Fibroblast of lung (primary cell): ENCODE measurements around the gene CELA1. TPM values are rescaled to one million over a fixed set of nuclear protein-coding genes. Genes with fewer than 3 reads are reported as not detected.

Experiments used
- DNase-seq, 2 donors: peaks; one replicate each; pipeline versions ENCODE4 v3.0.0 to v3.0.0-alpha.2; 2010; ENCODE audit warnings: low read depth in 2 of 2
- H2AFZ ChIP-seq: 2 replicates; pipeline ENCODE4 v1.5.1; 2012; ENCODE audit warnings: low read length, control low read depth, inconsistent platforms
- H3K27ac ChIP-seq: 2 replicates; pipeline ENCODE4 v1.5.1; 2011; ENCODE audit warnings: low read length, control low read depth; ENCODE audit not compliant: insufficient read depth
- H3K27me3 ChIP-seq: 2 replicates; pipeline ENCODE4 v1.5.1; 2011; ENCODE audit warnings: mild to moderate bottlenecking, low read length; ENCODE audit not compliant: control insufficient read depth, insufficient read depth
- H3K36me3 ChIP-seq: 2 replicates; pipeline ENCODE4 v1.5.1; 2011; ENCODE audit warnings: low read length; ENCODE audit not compliant: control insufficient read depth, insufficient read depth
- H3K4me1 ChIP-seq: 2 replicates; pipeline ENCODE4 v1.5.1; 2011; ENCODE audit warnings: low read length; ENCODE audit not compliant: control insufficient read depth, insufficient read depth; ENCODE audit errors: extremely low read depth
- H3K4me2 ChIP-seq: 2 replicates; pipeline ENCODE4 v1.5.1; 2011; ENCODE audit warnings: low read length, control low read depth; ENCODE audit not compliant: insufficient read depth; ENCODE audit errors: extremely low read depth
- H3K4me3 ChIP-seq, 4 experiments: fragments of 200-600 bp in 1 of 4; sonication (generic) in 1 of 4; replicated peaks in 1 of 4; 2 replicates each; pipeline ENCODE4 v1.5.1; 2011 to 2016; ENCODE audit warnings: low read length in 4 of 4, low read depth in 3 of 4, mild to moderate bottlenecking in 3 of 4, control low read depth in 2 of 4, inconsistent platforms in 1 of 4, mixed read lengths in 1 of 4; ENCODE audit not compliant: insufficient read depth in 1 of 4; ENCODE audit errors: control extremely low read depth in 1 of 4
- H3K79me2 ChIP-seq: 2 replicates; pipeline ENCODE4 v1.5.1; 2012; ENCODE audit warnings: mild to moderate bottlenecking, low read length, inconsistent platforms; ENCODE audit not compliant: control insufficient read depth, insufficient read depth
- H3K9ac ChIP-seq: 2 replicates; pipeline ENCODE4 v1.5.1; 2011; ENCODE audit warnings: mild to moderate bottlenecking, low read length, control low read depth; ENCODE audit not compliant: insufficient read depth
- H3K9me3 ChIP-seq: 2 replicates; pipeline ENCODE4 v1.5.1; 2012; ENCODE audit warnings: low read depth, low read length; ENCODE audit not compliant: control insufficient read depth, insufficient read depth
- H4K20me1 ChIP-seq: 2 replicates; pipeline ENCODE4 v1.5.1; 2011; ENCODE audit warnings: low read length; ENCODE audit not compliant: control insufficient read depth, insufficient read depth; ENCODE audit errors: extremely low read depth
- CTCF ChIP-seq, 2 donors: IDR thresholded peaks in 1 of 2; conservative IDR thresholded peaks in 1 of 2; 1 replicate in 1 of 2; 2 replicates in 1 of 2; pipeline ENCODE4 v1.5.1; 2011 to 2012; ENCODE audit warnings: low read length in 2 of 2, control low read depth in 1 of 2, inconsistent platforms in 1 of 2, low read depth in 1 of 2, mild to moderate bottlenecking in 1 of 2
- EZH2 ChIP-seq: IDR thresholded peaks from 2 replicates; pipeline ENCODE4 v1.5.1; 2012; ENCODE audit warnings: low read length, control low read depth, mild to moderate bottlenecking; ENCODE audit errors: missing control alignments
- polyA plus RNA-seq, 2 donors: library from polyadenylated mRNA; depleted of rRNA in 1 of 2; stranded (reverse) in 1 of 2; unstranded in 1 of 2; fragments of >200 nt; gene quantifications; 2 replicates each; pipeline ENCODE4 v1.2.1, GENCODE V29; 2011 to 2012; ENCODE audit warnings: missing spikeins in 1 of 2
- total RNA-seq: library from RNA; depleted of rRNA; stranded (reverse); fragments of >200 nt; gene quantifications from 2 replicates; pipeline ENCODE4 v1.2.1, GENCODE V29; 2014

The CELA1 gene
- total and polyA plus RNA-seq, 2 donors (not counting 1 experiment from before 2014, with no cell fraction given) = not detected

DNA sequence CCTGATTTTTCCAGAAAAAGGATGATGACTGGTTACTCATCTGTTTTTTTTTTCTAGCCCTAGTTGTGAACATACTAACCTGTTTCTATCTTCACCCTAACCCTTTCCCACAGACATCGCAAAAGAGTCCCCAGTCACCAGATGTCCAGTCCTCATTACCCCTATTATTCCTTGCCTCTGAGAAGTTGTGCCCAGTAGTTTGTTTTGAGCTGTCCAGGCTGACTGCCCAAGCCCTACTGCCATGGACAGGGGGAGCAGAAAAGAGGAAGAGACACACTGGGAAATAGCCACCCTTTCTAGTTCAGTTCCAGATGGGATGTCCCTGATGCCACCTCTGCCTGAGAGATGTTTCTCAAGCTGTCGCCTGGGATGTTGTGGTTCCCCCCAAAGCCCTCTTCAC lies 13.8 kb upstream of the CELA1 start:
- no peak for DNase-seq
- TF ChIP-seq CTCF (conservative IDR thresholded peaks at IDR 0.05 in 1 of 2, IDR thresholded peaks at IDR 0.05 in 1 of 2; ENCODE audit: low read depth in 1 of 2, low read length in 2 of 2) (no peak), EZH2 (no peak)
- Histone ChIP-seq H3K27me3 (no peaks in the 10 kb centered on the region), H3K4me3 (no peak overlapping the region), H2AFZ (no peak overlapping the region), H3K27ac (no peak overlapping the region), H3K36me3 (peaks cover 7% of the 10 kb centered on the region), H3K4me2 (no peak overlapping the region), H3K4me1 (no peaks in the 10 kb centered on the region), H4K20me1 (no peaks in the 10 kb centered on the region), H3K79me2 (no peaks in the 10 kb centered on the region), H3K9ac (no peak overlapping the region), H3K9me3 (no peaks in the 10 kb centered on the region)

GRCh38 chr12:51359851-51360250 lies 13.4 kb upstream of the CELA1 start:
- H3K27me3 ChIP-seq = no peaks in the 10 kb centered on the region
- no peak overlapping the region for H3K9ac ChIP-seq
- TF ChIP-seq CTCF (conservative IDR thresholded peaks at IDR 0.05 in 1 of 2, IDR thresholded peaks at IDR 0.05 in 1 of 2; ENCODE audit: low read depth in 1 of 2, low read length in 2 of 2) = no peak
- no peak for TF ChIP-seq EZH2
- H2AFZ ChIP-seq = no peak overlapping the region
- H3K4me1 ChIP-seq = no peaks in the 10 kb centered on the region
- no peak for DNase-seq
- no peak overlapping the region for H3K27ac ChIP-seq
- H3K9me3 ChIP-seq = no peaks in the 10 kb centered on the region
- no peaks in the 10 kb centered on the region for H3K79me2 ChIP-seq
- no peaks in the 10 kb centered on the region for H4K20me1 ChIP-seq
- H3K4me2 ChIP-seq = no peak overlapping the region
- H3K36me3 ChIP-seq = peaks cover 6% of the 10 kb centered on the region
- no peak overlapping the region for H3K4me3 ChIP-seq

DNA sequence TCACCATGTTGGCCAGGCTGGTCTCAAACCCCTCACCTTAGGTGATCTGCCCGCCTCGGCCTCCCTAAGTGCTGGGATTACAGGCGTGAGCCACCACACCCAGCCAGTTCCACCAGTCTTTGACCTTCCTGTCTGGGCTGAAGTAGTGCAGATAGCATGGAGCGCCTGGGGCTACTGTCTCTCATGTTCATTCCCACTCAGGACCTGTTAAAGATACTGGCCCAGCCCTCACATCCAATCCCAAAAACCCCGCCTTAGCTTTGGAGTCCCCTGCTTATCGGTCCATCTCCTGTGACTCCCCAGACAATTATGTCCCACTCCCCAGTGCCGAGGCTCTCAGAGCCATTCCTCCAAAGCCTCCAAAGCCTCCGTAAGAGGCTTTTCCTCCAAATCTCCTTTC lies 12.0 kb upstream of the CELA1 start:
- Histone ChIP-seq H2AFZ (no peak overlapping the region), H3K27me3 (no peaks in the 10 kb centered on the region), H3K4me1 (no peaks in the 10 kb centered on the region), H3K36me3 (peaks cover 7% of the 10 kb centered on the region), H3K79me2 (no peaks in the 10 kb centered on the region), H4K20me1 (no peaks in the 10 kb centered on the region), H3K4me3 (no peak overlapping the region), H3K9me3 (no peaks in the 10 kb centered on the region), H3K27ac (no peak overlapping the region), H3K9ac (no peak overlapping the region), H3K4me2 (no peak overlapping the region)
- no peak for DNase-seq
- TF ChIP-seq EZH2 (no peak), CTCF (conservative IDR thresholded peaks at IDR 0.05 in 1 of 2, IDR thresholded peaks at IDR 0.05 in 1 of 2; ENCODE audit: low read depth in 1 of 2, low read length in 2 of 2) (no peak)
